HG03565 (cell line): ENCODE results near the gene UQCRFS1.
"Not testable (repeated sequence)": the region's sequence is repeated elsewhere in the genome, so short reads cannot be mapped to it uniquely, and the experiment has no call there.

ENCODE experiments used
- ATAC-seq: cut with Tn5 transposase; IDR thresholded peaks from one replicate; pipeline ENCODE4 v1.9.1; 2021; ENCODE audit warnings: mild to moderate bottlenecking, moderate library complexity; ENCODE audit not compliant: unreplicated experiment

UQCRFS1 gene

GRCh38 chr19:29215322-29215845 is 2.4 kb upstream of the UQCRFS1 start:
- no peak for ATAC-seq

- ATAC-seq: no peak
Observed at GRCh38 chr19:29214411-29214810, 1.5 kb upstream of the UQCRFS1 start.

GRCh38 chr19:29212356-29212647 is 649 bp downstream of the UQCRFS1 start:
- ATAC-seq: no peak

- ATAC-seq: no peak
Observed at GRCh38 chr19:29211562-29212355, 1.2 kb downstream of the UQCRFS1 start.

GRCh38 chr19:29211041-29211440 is 1.9 kb downstream of the UQCRFS1 start:
- ATAC-seq: not testable (repeated sequence)

- ATAC-seq: not testable (repeated sequence)
Observed at GRCh38 chr19:29210502-29210901, 2.4 kb downstream of the UQCRFS1 start.

- not testable (repeated sequence) for ATAC-seq
Observed at GRCh38 chr19:29207403-29208187, 5.4 kb downstream of the UQCRFS1 start.

- no peak for ATAC-seq
Observed at GRCh38 chr19:29206453-29206852, 6.5 kb downstream of the UQCRFS1 start.

- ATAC-seq: no peak
Observed at GRCh38 chr19:29202281-29202680, 10.7 kb downstream of the UQCRFS1 start.

GRCh38 chr19:29201855-29202254 is 11.1 kb downstream of the UQCRFS1 start:
- no peak for ATAC-seq

GRCh38 chr19:29194658-29195057 is 18.3 kb downstream of the UQCRFS1 start:
- no peak for ATAC-seq

- no peak for ATAC-seq
Observed at GRCh38 chr19:29193155-29193554, 19.8 kb downstream of the UQCRFS1 start.

GRCh38 chr19:29191005-29191404 is 21.9 kb downstream of the UQCRFS1 start:
- ATAC-seq: no peak

GRCh38 chr19:29189033-29189360 is 24.0 kb downstream of the UQCRFS1 start:
- no peak for ATAC-seq

GRCh38 chr19:29188289-29189032 is 24.5 kb downstream of the UQCRFS1 start:
- no peak for ATAC-seq

GRCh38 chr19:29187676-29188075 is 25.3 kb downstream of the UQCRFS1 start:
- ATAC-seq: no peak

GRCh38 chr19:29185427-29185826 is 27.5 kb downstream of the UQCRFS1 start:
- no peak for ATAC-seq

GRCh38 chr19:29176981-29177754 is 35.8 kb downstream of the UQCRFS1 start:
- no peak for ATAC-seq

- no peak for ATAC-seq
Observed at GRCh38 chr19:29173896-29174295, 39.1 kb downstream of the UQCRFS1 start.

- ATAC-seq: no peak
Observed at GRCh38 chr19:29172302-29172701, 40.6 kb downstream of the UQCRFS1 start.

- no peak for ATAC-seq
Observed at GRCh38 chr19:29171525-29171924, 41.4 kb downstream of the UQCRFS1 start.
